Endothelial cell (in vitro differentiated cells): ENCODE results near the gene ASB13. TPM values are rescaled to one million over a fixed set of nuclear protein-coding genes. Genes with fewer than 3 reads are reported as not detected.

Source experiments
- DNase-seq: peaks from one replicate; pipeline ENCODE4 v3.0.0; 2021; ENCODE audit warnings: low spot score
- H3K27ac Mint-ChIP-seq: one replicate; pipeline ENCODE4 v1.8.0; 2021; ENCODE audit warnings: mixed read lengths, inconsistent platforms; ENCODE audit not compliant: unreplicated experiment
- H3K27me3 Mint-ChIP-seq: one replicate; pipeline ENCODE4 v1.8.0; 2021; ENCODE audit warnings: mild to moderate bottlenecking, moderate library complexity, mixed read lengths, inconsistent platforms; ENCODE audit not compliant: unreplicated experiment
- H3K36me3 Mint-ChIP-seq: one replicate; pipeline ENCODE4 v1.8.0; 2021; ENCODE audit warnings: mild to moderate bottlenecking, low read depth, mixed read lengths, inconsistent platforms; ENCODE audit not compliant: unreplicated experiment
- H3K4me1 Mint-ChIP-seq: one replicate; pipeline ENCODE4 v1.8.0; 2021; ENCODE audit warnings: mild to moderate bottlenecking, mixed read lengths, inconsistent platforms; ENCODE audit not compliant: unreplicated experiment
- H3K4me3 Mint-ChIP-seq: one replicate; pipeline ENCODE4 v1.8.0; 2021; ENCODE audit warnings: mild to moderate bottlenecking, mixed read lengths, inconsistent platforms; ENCODE audit not compliant: unreplicated experiment
- H3K9me3 Mint-ChIP-seq: one replicate; pipeline ENCODE4 v1.8.0; 2021; ENCODE audit warnings: mixed read lengths, inconsistent platforms; ENCODE audit not compliant: unreplicated experiment
- CTCF ChIP-seq: fragments of 200-600 bp; sonication (generic); IDR thresholded peaks from one replicate; pipeline ENCODE4 v1.5.0; 2021; ENCODE audit warnings: antibody characterized with exemption; ENCODE audit not compliant: unreplicated experiment
- long read RNA-seq: library from polyadenylated mRNA; unstranded; transcript quantifications from one replicate; pipeline ENCODE4 v2.0.0, GENCODE V29; 2020; ENCODE audit not compliant: unreplicated experiment
- total RNA-seq: library from RNA; stranded (reverse); fragmentation: NEBNext Ultra II Directional; extraction: Animal tissue kit (Norgen Biotek cat#: 25700); gene quantifications from one replicate; pipeline ENCODE4 v1.2.1, GENCODE V29; 2021; ENCODE audit not compliant: unreplicated experiment

ASB13 gene
- 22.5 TPM for total RNA-seq
- long read RNA-seq, transcript ASB13-201 (6 exons, 2,699 nt), result major isoform, 16 of 18 reads
- long read RNA-seq, partial matches to known transcripts, result 1 of 18 reads
- long read RNA-seq, other reads (novel, unspliced or antisense), result 0 of 18 reads

- no peak for TF ChIP-seq CTCF
- peaks cover 25% of the 10 kb centered on the region for H3K4me1 Mint-ChIP-seq
- H3K27me3 Mint-ChIP-seq, result peaks cover 6% of the 10 kb centered on the region
- no peaks in the 10 kb centered on the region for H3K9me3 Mint-ChIP-seq
- H3K27ac Mint-ChIP-seq, result no peak within 1 kb of the TSS
- H3K4me3 Mint-ChIP-seq, result peak within 1 kb of the TSS; percentile 96
- DNase-seq, result peak; percentile 57
- H3K36me3 Mint-ChIP-seq, result peaks cover 10% of the 10 kb centered on the region
Measured at GRCh38 chr10:5666008-5666840, at the start of gene ASB13. Gene ASB13 (minus strand): TSS chr10:5666595. CDS start chr10:5666551, 44 bp downstream.

GRCh38 chr10:5711642-5712041 is 45.2 kb upstream of the ASB13 start:
- Mint-ChIP-seq H3K4me3 (no peak overlapping the region), H3K27ac (peak overlapping the region; percentile 64), H3K27me3 (no peaks in the 10 kb centered on the region), H3K4me1 (peaks cover 6% of the 10 kb centered on the region), H3K9me3 (no peaks in the 10 kb centered on the region), H3K36me3 (no peaks in the 10 kb centered on the region)
- TF ChIP-seq CTCF, result no peak
- no peak for DNase-seq

- TF ChIP-seq CTCF, result no peak
- Mint-ChIP-seq H3K27me3 (no peaks in the 10 kb centered on the region), H3K36me3 (no peaks in the 10 kb centered on the region), H3K4me1 (peaks cover 6% of the 10 kb centered on the region), H3K9me3 (no peaks in the 10 kb centered on the region), H3K4me3 (no peak overlapping the region), H3K27ac (no peak overlapping the region)
- no peak for DNase-seq
Measured at GRCh38 chr10:5710859-5711258, 44.5 kb upstream of the ASB13 start.

GRCh38 chr10:5709865-5710264 is 43.5 kb upstream of the ASB13 start:
- H3K27me3 Mint-ChIP-seq, result no peaks in the 10 kb centered on the region
- DNase-seq, result no peak
- no peak overlapping the region for H3K4me3 Mint-ChIP-seq
- peaks cover 6% of the 10 kb centered on the region for H3K4me1 Mint-ChIP-seq
- H3K36me3 Mint-ChIP-seq, result no peaks in the 10 kb centered on the region
- no peak for TF ChIP-seq CTCF
- no peak overlapping the region for H3K27ac Mint-ChIP-seq
- no peaks in the 10 kb centered on the region for H3K9me3 Mint-ChIP-seq

GRCh38 chr10:5708356-5708755 is 42.0 kb upstream of the ASB13 start:
- no peak for DNase-seq
- no peak overlapping the region for H3K4me3 Mint-ChIP-seq
- no peaks in the 10 kb centered on the region for H3K36me3 Mint-ChIP-seq
- TF ChIP-seq CTCF, result no peak
- no peaks in the 10 kb centered on the region for H3K27me3 Mint-ChIP-seq
- no peaks in the 10 kb centered on the region for H3K9me3 Mint-ChIP-seq
- no peak overlapping the region for H3K27ac Mint-ChIP-seq
- peaks cover 6% of the 10 kb centered on the region for H3K4me1 Mint-ChIP-seq
